CD14-positive monocyte (primary cell): Measurements from ENCODE around the gene CAMSAP2. TPM values are rescaled to one million over a fixed set of nuclear protein-coding genes. Genes with fewer than 3 reads are reported as not detected.
"Not testable (repeated sequence)": the region's sequence is repeated elsewhere in the genome, so short reads cannot be mapped to it uniquely, and the experiment has no call there.

ENCODE experiments used
- DNase-seq, 3 donors: peaks; one replicate each; pipeline ENCODE4 v3.0.0-alpha.2; 2011 to 2022
- H2AFZ ChIP-seq: 2 replicates; pipeline ENCODE4 v1.6.0; 2012; ENCODE audit warnings: mild to moderate bottlenecking, low read depth, low read length, inconsistent platforms; ENCODE audit not compliant: insufficient read depth, poor library complexity, severe bottlenecking
- H3K27ac ChIP-seq, 2 donors: 1 replicate in 1 of 2; 2 replicates in 1 of 2; pipeline ENCODE4 v1.5.1; 2012 to 2013; ENCODE audit warnings: low read length in 2 of 2, control low read depth in 1 of 2, inconsistent platforms in 1 of 2, low read depth in 1 of 2, mild to moderate bottlenecking in 1 of 2
- H3K27me3 ChIP-seq, 2 donors: one replicate each; pipeline versions ENCODE4 v1.6.0 to v1.6.1; 2011 to 2013; ENCODE audit warnings: low read length in 2 of 2; ENCODE audit not compliant: control insufficient read depth in 2 of 2, insufficient read depth in 2 of 2
- H3K36me3 ChIP-seq, 2 donors: replicated peaks in 1 of 2; 1 replicate in 1 of 2; 2 replicates in 1 of 2; pipeline versions ENCODE4 v1.5.1 to v1.6.1; 2012 to 2013; ENCODE audit warnings: low read length in 2 of 2, control low read depth in 1 of 2, inconsistent platforms in 1 of 2, mild to moderate bottlenecking in 1 of 2; ENCODE audit not compliant: insufficient read depth in 2 of 2, control insufficient read depth in 1 of 2
- H3K4me1 ChIP-seq, 2 donors: 1 replicate in 1 of 2; 2 replicates in 1 of 2; pipeline versions ENCODE4 v1.5.1 to v1.6.1; 2012 to 2013; ENCODE audit warnings: low read length in 2 of 2, control low read depth in 1 of 2, inconsistent platforms in 1 of 2, mild to moderate bottlenecking in 1 of 2, moderate library complexity in 1 of 2; ENCODE audit not compliant: insufficient read depth in 2 of 2, control insufficient read depth in 1 of 2
- H3K4me2 ChIP-seq: replicated peaks from 2 replicates; pipeline ENCODE3; 2012; ENCODE audit warnings: low read length, moderate library complexity, mild to moderate bottlenecking; ENCODE audit not compliant: poor library complexity, severe bottlenecking; ENCODE audit errors: extremely low read depth
- H3K4me3 ChIP-seq, 3 experiments: fragments of 200-600 bp in 1 of 3; sonication (generic) in 1 of 3; replicated peaks in 1 of 3; 1 replicate in 2 of 3; 2 replicates in 1 of 3; pipeline ENCODE4 v1.5.1; 2011 to 2013; ENCODE audit warnings: low read length in 3 of 3, mild to moderate bottlenecking in 3 of 3, control low read depth in 2 of 3, low read depth in 2 of 3, inconsistent platforms in 1 of 3, moderate library complexity in 1 of 3
- H3K79me2 ChIP-seq: 2 replicates; pipeline ENCODE4 v1.6.0; 2012; ENCODE audit warnings: mild to moderate bottlenecking, control low read depth, inconsistent platforms, low read length, moderate library complexity; ENCODE audit not compliant: insufficient read depth
- H3K9ac ChIP-seq: 2 replicates; pipeline ENCODE4 v1.6.0; 2017; ENCODE audit warnings: low read length, mild to moderate bottlenecking; ENCODE audit not compliant: insufficient read depth, poor library complexity, severe bottlenecking
- H3K9me3 ChIP-seq, 2 donors: replicated peaks in 1 of 2; 1 replicate in 1 of 2; 2 replicates in 1 of 2; pipeline versions ENCODE4 v1.5.1 to v1.6.1; 2012 to 2013; ENCODE audit warnings: low read length in 2 of 2, control low read depth in 1 of 2; ENCODE audit not compliant: control insufficient read depth in 1 of 2, insufficient read depth in 1 of 2
- H4K20me1 ChIP-seq: 2 replicates; pipeline ENCODE4 v1.6.0; 2012; ENCODE audit warnings: mild to moderate bottlenecking, low read length, control low read depth, moderate library complexity; ENCODE audit not compliant: insufficient read depth
- H3K27ac Mint-ChIP-seq, 7 donors: one replicate each; pipeline ENCODE4 v1.8.0; 2020; ENCODE audit warnings: mild to moderate bottlenecking in 7 of 7, mixed read lengths in 7 of 7, moderate library complexity in 6 of 7, inconsistent platforms in 2 of 7
- H3K27me3 Mint-ChIP-seq, 3 donors: one replicate each; pipeline ENCODE4 v1.8.0; 2021 to 2022; ENCODE audit warnings: low read depth in 3 of 3, mild to moderate bottlenecking in 3 of 3, mixed read lengths in 3 of 3, moderate library complexity in 3 of 3, inconsistent platforms in 1 of 3
- H3K36me3 Mint-ChIP-seq, 2 donors: one replicate each; pipeline ENCODE4 v1.8.0; 2020; ENCODE audit warnings: mixed read lengths in 2 of 2, inconsistent platforms in 1 of 2, mild to moderate bottlenecking in 1 of 2
- H3K4me1 Mint-ChIP-seq: one replicate; pipeline ENCODE4 v1.8.0; 2020; ENCODE audit warnings: mild to moderate bottlenecking, mixed read lengths
- H3K4me3 Mint-ChIP-seq, 2 donors: one replicate each; pipeline ENCODE4 v1.8.0; 2020; ENCODE audit warnings: mild to moderate bottlenecking in 2 of 2, mixed read lengths in 2 of 2, moderate library complexity in 1 of 2
- H3K9me3 Mint-ChIP-seq, 7 donors: one replicate each; pipeline ENCODE4 v1.8.0; 2020 to 2022; ENCODE audit warnings: mixed read lengths in 7 of 7, mild to moderate bottlenecking in 6 of 7, moderate library complexity in 6 of 7, inconsistent platforms in 2 of 7
- WGBS: methylation state at CpG from one replicate; pipeline ENCODE4 v1.1.5; 2013; ENCODE audit warnings: missing lambda C conversion rate; ENCODE audit not compliant: insufficient coverage; 5-methylcytosine and 5-hydroxymethylcytosine counted together
- intact Hi-C, 2 donors: fragments of 100-400 bp; cut with micrococcal nuclease; formaldehyde crosslinking; loops; one replicate each; pipeline versions ENCODE4 v1.15.0 to v1.15.1; 2023
- polyA plus RNA-seq, 3 donors: library from polyadenylated mRNA; depleted of rRNA in 1 of 3; unstranded in 2 of 3; stranded (reverse) in 1 of 3; fragments of 300-500 nt in 2 of 3; fragments of >200 nt in 1 of 3; fragmentation: Illumina TruSeq in 2 of 3; gene quantifications; 1 replicate in 2 of 3; 2 replicates in 1 of 3; pipeline ENCODE4 v1.2.3, GENCODE V29; 2012 to 2021
- TF ChIP-seq, protein P1 (sequence below): fragments of 200-600 bp; IDR thresholded peaks from one replicate; pipeline ENCODE4 v1.8.0; 2022; ENCODE audit warnings: antibody characterized with exemption, mild to moderate bottlenecking

CAMSAP2 gene
- polyA plus RNA-seq, 3 donors: 0.89 to 1.3 (median 0.90) TPM

DNA sequence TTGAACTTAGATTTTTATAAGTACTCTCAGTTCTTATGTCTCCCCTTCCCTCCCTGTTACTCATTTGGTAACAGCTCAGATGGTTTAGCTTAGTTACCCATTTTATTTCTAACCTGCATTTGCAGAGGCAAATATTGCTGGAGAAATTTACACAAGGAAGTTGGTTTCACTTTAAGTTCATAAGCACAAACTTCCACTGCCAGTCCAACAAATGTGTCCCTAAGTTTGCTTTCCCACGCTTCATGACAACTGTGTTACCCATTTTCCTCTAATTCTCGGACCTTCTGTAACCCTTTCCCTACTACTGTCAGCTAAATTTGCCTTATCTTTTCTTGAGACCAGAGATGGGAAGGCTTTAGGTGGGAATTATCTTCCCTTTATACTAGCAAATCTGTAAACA lies 70.2 kb downstream of the CAMSAP2 start:
- Histone ChIP-seq H3K36me3 (no peaks in the 10 kb centered on the region), H3K4me2 (no peak overlapping the region), H2AFZ (no peak overlapping the region), H4K20me1 (no peaks in the 10 kb centered on the region), H3K9me3 (no peaks in the 10 kb centered on the region), H3K79me2 (no peaks in the 10 kb centered on the region), H3K27me3 (no peaks in the 10 kb centered on the region), H3K4me3 (no peak overlapping the region), H3K9ac (no peak overlapping the region), H3K27ac (no peak overlapping the region), H3K4me1 (no peaks in the 10 kb centered on the region)
- Mint-ChIP-seq H3K9me3 (no peaks in the 10 kb centered on the region), H3K4me3 (no peak overlapping the region), H3K4me1 (no peaks in the 10 kb centered on the region), H3K27ac (no peak overlapping the region), H3K36me3 (no peaks in the 10 kb centered on the region), H3K27me3 (peaks cover 0 to 2% (median 0%) of the 10 kb centered on the region in 3 donors)
- WGBS: no CpG with 5 or more reads among the region's 2 CpGs
- intact Hi-C loops: loop anchor here in 1 of 2 donors (10.0 kb wide), 1 partner anchor 244 kb away; no protein-coding TSS in a partner anchor
- TF ChIP-seq, protein P1, sequence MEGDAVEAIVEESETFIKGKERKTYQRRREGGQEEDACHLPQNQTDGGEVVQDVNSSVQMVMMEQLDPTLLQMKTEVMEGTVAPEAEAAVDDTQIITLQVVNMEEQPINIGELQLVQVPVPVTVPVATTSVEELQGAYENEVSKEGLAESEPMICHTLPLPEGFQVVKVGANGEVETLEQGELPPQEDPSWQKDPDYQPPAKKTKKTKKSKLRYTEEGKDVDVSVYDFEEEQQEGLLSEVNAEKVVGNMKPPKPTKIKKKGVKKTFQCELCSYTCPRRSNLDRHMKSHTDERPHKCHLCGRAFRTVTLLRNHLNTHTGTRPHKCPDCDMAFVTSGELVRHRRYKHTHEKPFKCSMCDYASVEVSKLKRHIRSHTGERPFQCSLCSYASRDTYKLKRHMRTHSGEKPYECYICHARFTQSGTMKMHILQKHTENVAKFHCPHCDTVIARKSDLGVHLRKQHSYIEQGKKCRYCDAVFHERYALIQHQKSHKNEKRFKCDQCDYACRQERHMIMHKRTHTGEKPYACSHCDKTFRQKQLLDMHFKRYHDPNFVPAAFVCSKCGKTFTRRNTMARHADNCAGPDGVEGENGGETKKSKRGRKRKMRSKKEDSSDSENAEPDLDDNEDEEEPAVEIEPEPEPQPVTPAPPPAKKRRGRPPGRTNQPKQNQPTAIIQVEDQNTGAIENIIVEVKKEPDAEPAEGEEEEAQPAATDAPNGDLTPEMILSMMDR: no peak
- no peak for DNase-seq

DNA sequence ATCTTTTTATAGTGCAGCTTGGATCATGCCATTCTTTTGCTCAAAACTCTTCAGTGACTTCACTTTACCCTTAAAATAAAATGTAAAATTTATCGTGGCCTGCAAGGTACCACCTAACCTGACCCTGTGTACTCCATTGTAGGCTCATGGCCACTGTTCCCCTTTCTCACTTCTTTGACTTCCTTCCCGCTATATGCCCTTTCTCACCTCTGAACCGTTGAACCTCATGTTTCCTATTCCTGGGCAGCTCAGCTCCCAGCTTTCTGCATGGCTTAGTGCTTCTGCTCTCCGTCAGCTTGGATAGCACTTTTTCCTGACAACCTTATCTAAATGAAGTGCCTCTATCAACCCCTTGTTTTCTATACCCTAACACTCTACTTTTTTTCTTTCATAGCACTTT lies 73.0 kb downstream of the CAMSAP2 start:
- H2AFZ ChIP-seq: no peak overlapping the region
- no peak overlapping the region for H3K4me3 Mint-ChIP-seq
- intact Hi-C loops: no loop called here
- H3K9ac ChIP-seq: no peak overlapping the region
- no peaks in the 10 kb centered on the region for H3K4me1 ChIP-seq
- no peak overlapping the region for H3K27ac ChIP-seq
- H3K79me2 ChIP-seq: no peaks in the 10 kb centered on the region
- no peak for DNase-seq
- peaks cover 0 to 2% (median 0%) of the 10 kb centered on the region in 7 donors for H3K9me3 Mint-ChIP-seq
- TF ChIP-seq, protein P1: no peak
- no peak overlapping the region for H3K27ac Mint-ChIP-seq
- H4K20me1 ChIP-seq: no peaks in the 10 kb centered on the region
- H3K36me3 Mint-ChIP-seq: no peaks in the 10 kb centered on the region
- no peak overlapping the region for H3K4me3 ChIP-seq
- H3K4me2 ChIP-seq: no peak overlapping the region
- H3K27me3 ChIP-seq: no peaks in the 10 kb centered on the region
- no peaks in the 10 kb centered on the region for H3K4me1 Mint-ChIP-seq
- H3K27me3 Mint-ChIP-seq: peaks cover 0 to 2% (median 0%) of the 10 kb centered on the region in 3 donors
- H3K9me3 ChIP-seq: no peaks in the 10 kb centered on the region
- H3K36me3 ChIP-seq: no peaks in the 10 kb centered on the region
- WGBS: 74% methylated on average over 4 of the region's 4 CpGs

DNA sequence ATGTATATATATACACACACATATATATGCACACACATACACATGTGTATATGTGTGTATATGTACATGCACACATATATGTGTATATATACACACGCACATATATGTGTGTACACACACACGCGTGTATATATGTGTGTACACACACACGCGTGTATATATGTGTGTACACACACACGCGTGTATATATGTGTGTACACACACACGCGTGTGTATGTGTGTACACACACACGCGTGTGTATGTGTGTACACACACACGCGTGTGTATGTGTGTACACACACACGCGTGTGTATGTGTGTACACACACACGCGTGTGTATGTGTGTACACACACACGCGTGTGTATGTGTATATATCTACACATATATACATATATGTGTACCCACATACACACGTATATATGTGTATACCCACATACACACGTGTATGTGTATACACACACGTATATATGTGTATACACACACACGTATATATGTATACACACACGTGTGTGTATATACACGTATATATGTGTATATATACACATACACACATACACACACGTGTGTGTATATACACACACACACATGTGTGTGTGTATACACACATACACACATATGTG lies 78.0 kb downstream of the CAMSAP2 start:
- H3K4me3 Mint-ChIP-seq, H3K9me3 Mint-ChIP-seq, H3K4me1 Mint-ChIP-seq, H3K4me3 ChIP-seq, H3K27ac Mint-ChIP-seq, H3K36me3 ChIP-seq, H3K4me2 ChIP-seq, H3K9ac ChIP-seq, DNase-seq, H3K4me1 ChIP-seq, H3K9me3 ChIP-seq, H3K79me2 ChIP-seq, H3K27me3 ChIP-seq, H2AFZ ChIP-seq, H3K36me3 Mint-ChIP-seq, H3K27ac ChIP-seq, intact Hi-C loops, H4K20me1 ChIP-seq, H3K27me3 Mint-ChIP-seq: not testable (repeated sequence)
- WGBS: no CpG with 5 or more reads among the region's 26 CpGs
